Omental fat pad (tissue), 4 donors: ENCODE results near the gene SLC1A5. TPM values are rescaled to one million over a fixed set of nuclear protein-coding genes. Genes with fewer than 3 reads are reported as not detected.

Source experiments
- ATAC-seq: fragments of 150-250 bp; one replicate; pipeline ENCODE4 v1.9.1; 2016; ENCODE audit warnings: mild to moderate bottlenecking, moderate library complexity; ENCODE audit not compliant: low FRiP score
- DNase-seq: peaks from one replicate; pipeline ENCODE4 v3.0.0-alpha.2; 2019; ENCODE audit warnings: low spot score
- CTCF ChIP-seq, 3 donors: fragments of 450-650 bp; IDR thresholded peaks; one replicate each; pipeline ENCODE4 v1.5.1; 2016 to 2017; ENCODE audit warnings: antibody characterized with exemption in 3 of 3, mild to moderate bottlenecking in 3 of 3, moderate library complexity in 2 of 3
- total RNA-seq, 4 donors: library from RNA; depleted of rRNA; stranded (reverse); fragments of >200 nt; gene quantifications; one replicate each; pipeline ENCODE4 v1.1.0, GENCODE V29; 2016

Gene SLC1A5
- total RNA-seq, 4 donors from 2014 or later: 86.7 to 158 (median 140) TPM

GRCh38 chr19:46737761-46738171 lies 50.6 kb downstream of the SLC1A5 start:
- no peak for TF ChIP-seq CTCF (IDR thresholded peaks at IDR 0.05)
- no peak for ATAC-seq

DNA sequence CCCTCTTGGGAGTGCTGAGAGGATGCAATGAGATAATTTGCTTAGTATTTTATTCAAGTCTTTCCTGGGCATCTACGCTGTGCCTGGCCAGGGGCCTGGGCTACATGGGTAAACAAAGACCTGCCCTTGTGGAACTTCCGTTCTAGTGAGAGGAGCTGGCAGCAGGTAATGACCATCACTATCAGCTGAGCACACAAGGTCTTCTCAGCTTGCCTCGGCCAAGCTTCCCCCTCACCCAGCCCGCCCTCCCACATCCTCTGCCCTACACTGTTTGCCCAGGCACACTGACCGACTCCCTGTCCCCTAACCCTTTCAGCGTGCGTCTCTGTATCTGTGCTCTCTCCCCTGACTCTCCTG lies 51.1 kb downstream of the SLC1A5 start:
- no peak for TF ChIP-seq CTCF (IDR thresholded peaks at IDR 0.05)
- ATAC-seq: no peak

More at GRCh38 chr19:46737761-46738171, 50.6 kb downstream of the SLC1A5 start:
- no peak for DNase-seq

DNA sequence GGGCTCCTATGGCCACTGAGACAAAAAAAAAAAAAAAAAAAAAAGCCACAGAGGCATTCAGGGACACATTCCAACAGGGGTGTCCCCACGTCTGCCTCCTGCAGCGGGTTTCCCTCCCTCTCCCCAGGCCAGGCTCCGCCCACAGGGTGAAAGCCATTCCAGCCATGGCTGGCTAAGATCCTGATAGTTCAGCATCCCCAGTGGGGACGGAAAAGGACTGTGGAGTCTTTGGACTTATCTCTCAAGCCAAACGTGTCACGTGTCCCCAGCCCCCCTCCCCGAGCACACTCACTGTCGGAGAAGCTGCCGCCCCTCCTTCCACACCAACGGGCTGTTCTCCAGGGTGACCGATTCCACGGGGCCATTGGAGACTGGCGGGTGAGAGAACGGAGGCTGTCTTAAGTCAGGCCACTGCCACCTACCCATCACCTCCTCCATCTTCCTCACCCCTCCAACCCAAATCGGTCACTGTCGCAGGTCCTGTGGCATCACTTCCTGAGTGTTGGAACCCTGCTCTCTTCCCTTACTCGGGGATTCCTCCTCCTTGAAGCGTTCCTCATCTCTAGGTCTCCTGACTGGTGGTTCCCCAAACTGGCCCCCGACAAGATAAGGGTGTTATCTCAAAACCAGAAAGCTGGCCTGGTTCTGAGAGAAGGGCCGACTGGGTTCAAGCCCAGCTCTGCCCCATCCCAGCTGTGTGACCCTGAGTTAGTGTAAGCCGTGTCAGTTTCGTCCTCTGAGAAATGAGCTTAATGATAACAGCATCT lies 51.7 kb downstream of the SLC1A5 start:
- no peak for DNase-seq
- no peak for ATAC-seq
- TF ChIP-seq CTCF (IDR thresholded peaks at IDR 0.05): no peak

More for the DNA sequence above, 51.1 kb downstream of the SLC1A5 start:
- DNase-seq: no peak

GRCh38 chr19:46733690-46734292 lies 54.6 kb downstream of the SLC1A5 start:
- no peak for DNase-seq
- ATAC-seq: no peak
- no peak for TF ChIP-seq CTCF (IDR thresholded peaks at IDR 0.05)

GRCh38 chr19:46732966-46733689 lies 55.3 kb downstream of the SLC1A5 start:
- TF ChIP-seq CTCF (IDR thresholded peaks at IDR 0.05): no peak
- no peak for ATAC-seq
- no peak for DNase-seq

- ATAC-seq: no peak
- DNase-seq: no peak
- TF ChIP-seq CTCF (IDR thresholded peaks at IDR 0.05): no peak
Measured at GRCh38 chr19:46732172-46732938, 56.0 kb downstream of the SLC1A5 start.
